ENCODE data around the gene ATOX1.

- TF ChIP-seq POLR2AphosphoS5 (IDR thresholded peaks at IDR 0.05; ENCODE audit: insufficient read depth in 1 of 2, low read depth in 1 of 2) (no peak), POLR2A (IDR thresholded peaks at IDR 0.05) (no peak), CTCF (IDR thresholded peaks at IDR 0.05) (no peak)
Observed at GRCh38 chr5:151717416-151717815, 41.0 kb downstream of the ATOX1 start.

Data from vagina (tissue), 2 donors.